ENCODE results near the gene SLC25A2. TPM values are rescaled to one million over a fixed set of nuclear protein-coding genes. Genes with fewer than 3 reads are reported as not detected.

Gene SLC25A2
- total and polyA plus RNA-seq, 2 experiments from 2014 or later = not detected

- H3K4me3 ChIP-seq = no peak within 1 kb of the TSS
- H3K4me1 ChIP-seq (ENCODE audit: insufficient read depth) = no peaks in the 10 kb centered on the region
- DNase-seq (ENCODE audit: low spot score) (peak; percentile 63), ATAC-seq (peak; percentile 38; the same call in 2 of the 3 replicates)
- Mint-ChIP-seq H3K4me3 (no peak within 1 kb of the TSS), H3K27me3 (ENCODE audit: insufficient read depth, low read depth, poor library complexity) (peaks cover 4% of the 10 kb centered on the region), H3K9me3 (peaks cover 78% of the 10 kb centered on the region), H3K36me3 (ENCODE audit: low read depth) (peaks cover 40% of the 10 kb centered on the region), H3K27ac (no peak within 1 kb of the TSS), H3K4me1 (peaks cover 2% of the 10 kb centered on the region)
- peak; percentile 42 to 49 for TF ChIP-seq CTCF (conservative IDR thresholded peaks at IDR 0.05; ENCODE audit: low read depth in 2 of 2)
- TF ChIP-seq CREB1 (CRISPR knock-in tag; IDR thresholded peaks at IDR 0.05; ENCODE audit: low read depth) = no peak
- H3K4me2 ChIP-seq = no peak within 1 kb of the TSS
- H3K79me2 ChIP-seq (replicated peaks; ENCODE audit: insufficient read depth) = no peaks in the 10 kb centered on the region
- no peaks in the 10 kb centered on the region for H3F3A ChIP-seq (replicated peaks; ENCODE audit: low read depth)
- H4K20me1 ChIP-seq (replicated peaks; ENCODE audit: insufficient read depth) = no peaks in the 10 kb centered on the region
- no peaks in the 10 kb centered on the region for H3K27me3 ChIP-seq (ENCODE audit: insufficient read depth)
- no peak within 1 kb of the TSS for H3K27ac ChIP-seq (ENCODE audit: low read depth)
- H2AFZ ChIP-seq = no peak within 1 kb of the TSS
- H3K9me2 ChIP-seq (ENCODE audit: insufficient read depth) = 0 out of 2 replicates have a peak, but pooled peaks cover 6% of the 10 kb centered on the region
- no peaks in the 10 kb centered on the region for H3K36me3 ChIP-seq (ENCODE audit: insufficient read depth)
Measured at GRCh38 chr5:141330299-141331080, 26.6 kb upstream of the SLC25A2 start, which contains the start of gene PCDHGA1. PCDHGA1 (plus strand) TSS chr5:141330514.

- no peaks in the 10 kb centered on the region for H3K36me3 ChIP-seq (ENCODE audit: insufficient read depth)
- DNase-seq (ENCODE audit: low spot score) (no peak), ATAC-seq (no peak)
- H3F3A ChIP-seq (replicated peaks; ENCODE audit: low read depth) = no peaks in the 10 kb centered on the region
- no peaks in the 10 kb centered on the region for H3K4me1 ChIP-seq (ENCODE audit: insufficient read depth)
- no peak overlapping the region for H3K4me3 ChIP-seq
- H3K9me3 Mint-ChIP-seq = peaks cover 58% of the 10 kb centered on the region
- no peak overlapping the region for H3K27ac ChIP-seq (ENCODE audit: low read depth)
- H4K20me1 ChIP-seq (replicated peaks; ENCODE audit: insufficient read depth) = no peaks in the 10 kb centered on the region
- no peaks in the 10 kb centered on the region for H3K27me3 ChIP-seq (ENCODE audit: insufficient read depth)
- peaks cover 4% of the 10 kb centered on the region for H3K27me3 Mint-ChIP-seq (ENCODE audit: insufficient read depth, low read depth, poor library complexity)
- H3K27ac Mint-ChIP-seq = no peak overlapping the region
- H3K4me2 ChIP-seq = no peak overlapping the region
- H3K4me1 Mint-ChIP-seq = peaks cover 2% of the 10 kb centered on the region
- no peaks in the 10 kb centered on the region for H3K79me2 ChIP-seq (replicated peaks; ENCODE audit: insufficient read depth)
- no peak overlapping the region for H3K4me3 Mint-ChIP-seq
- no peak overlapping the region for H2AFZ ChIP-seq
- 0 out of 2 replicates have a peak, but pooled peaks cover 6% of the 10 kb centered on the region for H3K9me2 ChIP-seq (ENCODE audit: insufficient read depth)
- H3K36me3 Mint-ChIP-seq (ENCODE audit: low read depth) = peaks cover 35% of the 10 kb centered on the region
- no peak for TF ChIP-seq ZNF331 (CRISPR knock-in tag; IDR thresholded peaks at IDR 0.05; ENCODE audit: low read depth)
- no peak for TF ChIP-seq STAT1 (IDR thresholded peaks at IDR 0.05; ENCODE audit: unreplicated experiment)
- no peak for TF ChIP-seq CREB1 (CRISPR knock-in tag; IDR thresholded peaks at IDR 0.05; ENCODE audit: low read depth)
- TF ChIP-seq POLR2AphosphoS5 (IDR thresholded peaks at IDR 0.05; ENCODE audit: low read depth) = no peak
- no peak for TF ChIP-seq EZH2 (IDR thresholded peaks at IDR 0.05; ENCODE audit: low read depth, unreplicated experiment)
- TF ChIP-seq ETS1 (IDR thresholded peaks at IDR 0.05) = no peak
- no peak for TF ChIP-seq JUNB (IDR thresholded peaks at IDR 0.05; ENCODE audit: unreplicated experiment)
- TF ChIP-seq ZNF114 (CRISPR knock-in tag; IDR thresholded peaks at IDR 0.05) = no peak
- no peak for TF ChIP-seq NANOG (IDR thresholded peaks at IDR 0.05; ENCODE audit: borderline replicate concordance)
- no peak for TF ChIP-seq EZH2phosphoT487 (IDR thresholded peaks at IDR 0.05; ENCODE audit: unreplicated experiment)
- no peak for TF ChIP-seq CTCF (conservative IDR thresholded peaks at IDR 0.05; ENCODE audit: low read depth in 2 of 2)
- no peak for TF ChIP-seq REST (IDR thresholded peaks at IDR 0.05; ENCODE audit: unreplicated experiment)
Measured at GRCh38 chr5:141328231-141328630, 24.4 kb upstream of the SLC25A2 start.
